ENCODE data around the gene C19orf53. TPM values are rescaled to one million over a fixed set of nuclear protein-coding genes. Genes with fewer than 3 reads are reported as not detected.

The C19orf53 gene
- total RNA-seq, 1 experiment from 2014 or later: 213 TPM

DNA sequence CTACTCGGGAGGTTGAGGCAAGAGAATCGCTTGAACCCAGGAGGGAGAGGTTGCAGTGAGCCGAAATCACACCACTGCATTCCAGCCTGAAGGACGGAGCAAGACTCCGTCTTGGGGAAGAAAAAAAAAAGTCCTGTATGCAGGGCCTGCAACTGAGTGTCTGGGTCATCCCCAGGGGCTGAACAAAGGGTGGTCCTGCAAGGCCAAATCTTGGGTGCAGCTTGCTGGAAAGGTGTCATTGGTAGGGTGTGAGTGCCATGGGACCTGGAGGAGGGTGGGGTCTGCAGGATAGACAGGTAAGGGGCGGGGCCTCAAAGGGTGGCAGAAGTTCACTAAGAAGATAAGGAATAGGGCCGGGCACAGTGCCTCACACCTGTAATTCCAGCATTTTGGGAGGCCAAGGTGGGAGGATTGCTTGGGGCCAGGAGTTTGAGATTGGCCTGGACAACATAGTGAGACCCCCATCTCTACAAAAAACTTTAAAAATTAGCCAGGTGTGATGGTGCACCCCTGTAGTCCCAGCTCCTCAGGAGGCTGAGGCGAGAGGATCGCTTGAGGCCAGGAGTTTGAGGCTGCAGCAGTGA lies 52.5 kb downstream of the C19orf53 start:
- no peak for DNase-seq (ENCODE audit: low read depth)

DNA sequence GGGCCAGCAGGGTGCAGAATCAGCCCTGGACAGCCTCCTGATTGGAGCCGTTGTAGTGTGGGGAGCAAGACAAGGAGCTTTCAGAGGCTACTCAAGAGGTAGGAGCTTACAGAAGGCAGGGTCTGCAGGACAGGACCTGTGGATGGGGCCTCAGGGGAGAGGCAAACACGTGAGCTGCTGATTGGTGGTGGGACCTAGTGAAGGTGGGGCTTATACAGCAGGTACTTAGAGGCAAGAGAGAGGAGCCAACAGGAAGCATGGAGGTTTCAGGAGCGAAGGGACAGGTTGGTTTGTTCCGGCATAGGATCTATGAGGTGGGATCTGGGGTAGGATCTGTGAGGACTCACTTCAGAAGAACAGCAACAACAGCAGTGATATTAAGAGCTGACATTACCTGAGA lies 53.4 kb downstream of the C19orf53 start:
- DNase-seq (ENCODE audit: low read depth): no peak

Other genes starting within 250 kb of the C19orf53 start
- 51.5 and 71.3 TPM in 2 replicates for gene MRI1, start 9.9 kb upstream of the C19orf53 start, total RNA-seq (2014; rRNA removed; shearing (Covaris generic))
- 3.6 and 12.2 TPM in 2 replicates for gene ZSWIM4, start 21.0 kb downstream of the C19orf53 start, total RNA-seq (2014; rRNA removed; shearing (Covaris generic))
- not detected in 2 replicates for gene NANOS3, start 102.7 kb downstream of the C19orf53 start, total RNA-seq (2014; rRNA removed; shearing (Covaris generic))
- 2.3 and 3.2 TPM in 2 replicates for gene BRME1, start 131.7 kb downstream of the C19orf53 start, total RNA-seq (2014; rRNA removed; shearing (Covaris generic))
- gene CC2D1A, start 131.7 kb downstream of the C19orf53 start, total RNA-seq (2014; rRNA removed; shearing (Covaris generic)): 18.2 and 25.1 TPM in 2 replicates
- gene PODNL1, start 164.0 kb downstream of the C19orf53 start, total RNA-seq (2014; rRNA removed; shearing (Covaris generic)): 2.8 TPM in 1 of 2 replicates, not detected in the other
- gene DCAF15, start 178.1 kb downstream of the C19orf53 start, total RNA-seq (2014; rRNA removed; shearing (Covaris generic)): 14.5 and 20.9 TPM in 2 replicates
- 1.5 and 3.1 TPM in 2 replicates for gene RFX1, start 231.9 kb downstream of the C19orf53 start, total RNA-seq (2014; rRNA removed; shearing (Covaris generic))

All from M059J (cell line).